ENCODE results near the gene CFAP157. TPM values are rescaled to one million over a fixed set of nuclear protein-coding genes. Genes with fewer than 3 reads are reported as not detected.

CFAP157 gene
- total and polyA plus RNA-seq, 2 of the 13 experiments (the other 11 are each of a cell fraction or from before 2014, with no cell fraction given): 0.07 TPM; not detected in 1

DNA sequence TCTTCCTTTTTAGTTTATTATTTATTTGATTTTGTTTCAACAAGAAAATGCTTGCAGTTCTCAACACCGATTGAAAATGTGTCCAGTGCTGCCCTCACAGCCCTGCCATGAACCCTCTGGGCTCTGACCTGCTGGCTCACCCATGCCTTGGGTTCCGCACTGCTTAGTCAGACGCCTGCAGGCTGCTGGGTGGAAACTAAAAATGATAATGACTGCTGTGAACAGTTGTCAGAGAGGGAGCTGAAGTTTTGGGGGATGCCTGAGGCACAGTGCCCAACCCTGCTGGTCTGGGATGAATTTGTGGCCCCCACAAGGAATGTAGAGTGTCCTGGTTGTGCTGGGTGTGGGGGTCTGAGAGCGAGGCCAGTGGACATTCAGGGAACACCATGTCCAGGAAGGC is 22.2 kb upstream of the CFAP157 start (continued):
- TF ChIP-seq ZC3H4 (CRISPR knock-in tag; IDR thresholded peaks at IDR 0.05; ENCODE audit: borderline replicate concordance): no peak
- TF ChIP-seq SAFB2 (CRISPR knock-in tag; IDR thresholded peaks at IDR 0.05; ENCODE audit: borderline replicate concordance, low read depth): no peak
- TF ChIP-seq ZNF773 (CRISPR knock-in tag; IDR thresholded peaks at IDR 0.05; ENCODE audit: borderline replicate concordance): no peak
- no peak for TF ChIP-seq PHF5A (CRISPR knock-in tag; IDR thresholded peaks at IDR 0.05; ENCODE audit: low read depth, unreplicated experiment)
- TF ChIP-seq, protein P1, sequence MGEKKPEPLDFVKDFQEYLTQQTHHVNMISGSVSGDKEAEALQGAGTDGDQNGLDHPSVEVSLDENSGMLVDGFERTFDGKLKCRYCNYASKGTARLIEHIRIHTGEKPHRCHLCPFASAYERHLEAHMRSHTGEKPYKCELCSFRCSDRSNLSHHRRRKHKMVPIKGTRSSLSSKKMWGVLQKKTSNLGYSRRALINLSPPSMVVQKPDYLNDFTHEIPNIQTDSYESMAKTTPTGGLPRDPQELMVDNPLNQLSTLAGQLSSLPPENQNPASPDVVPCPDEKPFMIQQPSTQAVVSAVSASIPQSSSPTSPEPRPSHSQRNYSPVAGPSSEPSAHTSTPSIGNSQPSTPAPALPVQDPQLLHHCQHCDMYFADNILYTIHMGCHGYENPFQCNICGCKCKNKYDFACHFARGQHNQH (CRISPR knock-in tag; IDR thresholded peaks at IDR 0.05): no peak
- no peak for TF ChIP-seq ZNF460 (CRISPR knock-in tag; IDR thresholded peaks at IDR 0.05; ENCODE audit: borderline replicate concordance)
- TF ChIP-seq, protein P2, sequence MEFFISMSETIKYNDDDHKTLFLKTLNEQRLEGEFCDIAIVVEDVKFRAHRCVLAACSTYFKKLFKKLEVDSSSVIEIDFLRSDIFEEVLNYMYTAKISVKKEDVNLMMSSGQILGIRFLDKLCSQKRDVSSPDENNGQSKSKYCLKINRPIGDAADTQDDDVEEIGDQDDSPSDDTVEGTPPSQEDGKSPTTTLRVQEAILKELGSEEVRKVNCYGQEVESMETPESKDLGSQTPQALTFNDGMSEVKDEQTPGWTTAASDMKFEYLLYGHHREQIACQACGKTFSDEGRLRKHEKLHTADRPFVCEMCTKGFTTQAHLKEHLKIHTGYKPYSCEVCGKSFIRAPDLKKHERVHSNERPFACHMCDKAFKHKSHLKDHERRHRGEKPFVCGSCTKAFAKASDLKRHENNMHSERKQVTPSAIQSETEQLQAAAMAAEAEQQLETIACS (CRISPR knock-in tag; IDR thresholded peaks at IDR 0.05): no peak

DNA sequence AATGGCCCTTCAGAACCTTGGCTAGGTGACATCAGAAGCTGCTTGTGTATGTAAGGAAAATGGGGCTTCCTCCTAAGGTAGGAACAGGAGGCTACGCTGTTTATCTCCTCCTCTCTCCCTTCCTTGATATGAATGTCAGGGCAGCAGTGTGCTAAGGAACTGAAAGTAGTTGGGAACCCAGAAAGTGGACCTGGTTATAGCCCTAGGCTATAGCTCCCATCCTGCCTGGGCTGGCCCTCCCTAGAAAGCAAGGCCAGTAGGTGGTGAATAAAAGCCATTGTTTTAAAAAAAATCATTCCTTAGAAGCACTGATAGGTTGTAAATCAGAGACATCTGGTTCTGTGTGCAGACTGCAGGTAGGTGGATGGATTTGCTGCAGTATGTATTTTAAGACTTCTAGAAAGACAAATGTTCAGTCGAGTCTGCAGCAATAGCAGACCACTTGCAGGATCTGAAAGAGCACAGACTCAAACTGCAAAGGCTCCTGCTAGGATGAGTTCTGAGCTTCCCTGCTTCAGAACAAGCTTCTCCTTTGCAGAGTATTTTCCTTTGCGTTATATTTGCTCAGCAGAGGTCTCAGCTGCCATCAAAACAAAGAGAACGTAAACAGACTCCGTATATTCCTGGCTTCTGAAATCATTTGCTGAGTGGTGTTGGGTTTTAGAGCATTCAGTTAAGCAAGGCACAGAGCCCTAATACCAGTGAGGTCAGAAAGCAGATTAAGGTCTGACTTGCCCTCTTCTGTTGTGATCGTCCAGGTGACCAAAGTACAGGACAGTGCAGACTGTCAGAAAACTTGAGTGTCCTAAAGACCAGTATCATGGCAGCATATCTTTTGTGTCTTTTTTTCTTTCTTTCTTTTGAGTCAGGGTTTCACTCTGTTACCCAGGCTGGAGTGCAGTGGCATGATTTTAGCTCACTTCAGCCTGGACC is 20.1 kb upstream of the CFAP157 start:
- H3K4me2 ChIP-seq (ENCODE audit: low read depth, low read length): no peak overlapping the region
- peaks cover 15% of the 10 kb centered on the region for H3K4me1 ChIP-seq (ENCODE audit: insufficient read depth, low read length)
- peak; percentile 51 for FAIRE-seq
- no peaks in the 10 kb centered on the region for H3K79me2 ChIP-seq (ENCODE audit: insufficient read depth, low read length)
- no peak overlapping the region for H2AFZ ChIP-seq (ENCODE audit: low read length)
- ChIA-PET CTCF (ENCODE audit: low intra/inter-chr PET ratio, low total read pairs) (no interaction called here), POLR2A (no interaction called here)
- 19% methylated on average over 6 of the region's 6 CpGs for WGBS (ENCODE audit: low lambda C conversion rate)
- no peak for DNase-seq (ENCODE audit: low spot score)
- H3K36me3 ChIP-seq (replicated peaks in 1 of 2; ENCODE audit: control insufficient read depth in 1 of 2, insufficient read depth in 2 of 2, low read length in 2 of 2): no peaks in the 10 kb centered on the region
- no peaks in the 10 kb centered on the region for H3K9me3 ChIP-seq (ENCODE audit: low read length)
- ATAC-seq: peak; percentile 77
- no peaks in the 10 kb centered on the region for H3K27me3 ChIP-seq (ENCODE audit: control insufficient read depth in 1 of 2, insufficient read depth in 2 of 2, low read length in 2 of 2)
- H3K4me3 ChIP-seq (replicated peaks in 1 of 3; ENCODE audit: insufficient read depth in 1 of 3, low read depth in 2 of 3, low read length in 3 of 3): no peak overlapping the region
- no peaks in the 10 kb centered on the region for H4K20me1 ChIP-seq (ENCODE audit: insufficient read depth, low read length)
- in situ Hi-C loops (cut with HindIII; ENCODE audit: extremely low pct_ligation_motif_present, low pct_unique_long_range_greater_than_20kb) (no loop called here), intact Hi-C loops (cut with micrococcal nuclease; ENCODE audit: unreplicated experiment) (no loop called here)
- BruUV-seq (replicated peaks): no TSS peak
- peak; percentile 27; the same call in 1 of the 2 replicates for TF ChIP-seq HNF4A (CRISPR knock-in tag; IDR thresholded peaks at IDR 0.05)
- TF ChIP-seq RFXAP (CRISPR knock-in tag; IDR thresholded peaks at IDR 0.05; ENCODE audit: borderline replicate concordance): no peak
- no peak overlapping the region for H3K27ac ChIP-seq (ENCODE audit: extremely low read length, insufficient read depth, low read length)
- H3K9ac ChIP-seq (ENCODE audit: insufficient read depth, low read depth, low read length): no peak overlapping the region
